PC-9 (cell line): ENCODE measurements around the gene BAHD1. TPM values are rescaled to one million over a fixed set of nuclear protein-coding genes. Genes with fewer than 3 reads are reported as not detected.

Experiments used
- BruUV-seq: library from RNA; stranded (reverse); fragments of 400-500 nt; replicated peaks from 2 replicates; lab custom pipeline; 2021; lab: Mats Ljungman, UMichigan
- CTCF ChIA-PET: fragments of 300-600 bp; sonication (Branson Sonifier 250); formaldehyde crosslinking; loops from one replicate; lab custom pipeline; 2022; ENCODE audit warnings: antibody characterized with exemption; lab: Charles Lee
- POLR2A ChIA-PET: fragments of 300-600 bp; sonication (Branson Sonifier 250); formaldehyde crosslinking; loops from one replicate; lab custom pipeline; 2022; ENCODE audit warnings: antibody characterized with exemption; ENCODE audit not compliant: unreplicated experiment; lab: Charles Lee
- DNase-seq, 2 experiments: peaks; one replicate each; pipeline versions ENCODE4 v3.0.0 to v3.0.0-alpha.2; 2015 to 2022; ENCODE audit warnings: mixed read lengths in 1 of 2
- H2AFZ ChIP-seq: fragments of 200-600 bp; sonication (generic); 2 replicates; pipeline ENCODE4 v1.8.1; 2017; ENCODE audit warnings: antibody characterized with exemption
- H3F3A ChIP-seq: fragments of 200-600 bp; sonication (generic); 2 replicates; pipeline ENCODE4 v1.8.1; 2017; ENCODE audit warnings: antibody characterized with exemption, mild to moderate bottlenecking, low read depth; ENCODE audit not compliant: insufficient read depth
- H3K27ac ChIP-seq: fragments of 200-600 bp; sonication (generic); 2 replicates; pipeline ENCODE4 v1.6.1; 2016; ENCODE audit warnings: mixed run types
- H3K27me3 ChIP-seq: fragments of 200-600 bp; sonication (generic); 2 replicates; pipeline ENCODE4 v1.6.1; 2016; ENCODE audit warnings: low read depth, mixed run types; ENCODE audit not compliant: insufficient read depth
- H3K36me3 ChIP-seq: fragments of 200-600 bp; sonication (generic); 2 replicates; pipeline ENCODE4 v1.6.1; 2016; ENCODE audit warnings: low read depth, mixed run types
- H3K4me1 ChIP-seq: fragments of 200-600 bp; sonication (generic); replicated peaks from 2 replicates; pipeline ENCODE4 v1.6.1; 2016; ENCODE audit warnings: mixed run types; ENCODE audit not compliant: insufficient read depth
- H3K4me2 ChIP-seq: fragments of 200-600 bp; sonication (generic); 2 replicates; pipeline ENCODE4 v1.6.1; 2017; ENCODE audit warnings: mixed run types
- H3K4me3 ChIP-seq: fragments of 200-600 bp; sonication (generic); 2 replicates; pipeline ENCODE4 v1.6.1; 2016; ENCODE audit warnings: mixed run types
- H3K79me2 ChIP-seq: fragments of 200-600 bp; sonication (generic); 2 replicates; pipeline ENCODE4 v1.6.1; 2017; ENCODE audit warnings: low read depth, mixed run types
- H3K9me2 ChIP-seq: fragments of 200-600 bp; sonication (generic); 2 replicates; pipeline ENCODE4 v1.8.1; 2017; ENCODE audit warnings: mild to moderate bottlenecking; ENCODE audit not compliant: insufficient read depth
- H3K9me3 ChIP-seq: fragments of 200-600 bp; sonication (generic); 2 replicates; pipeline ENCODE4 v1.8.1; 2016; ENCODE audit warnings: low read depth; ENCODE audit not compliant: insufficient read depth
- H4K20me1 ChIP-seq: fragments of 200-600 bp; sonication (generic); 2 replicates; pipeline ENCODE4 v1.8.1; 2017; ENCODE audit not compliant: insufficient read depth
- CTCF ChIP-seq: fragments of 200-600 bp; sonication (generic); conservative IDR thresholded peaks from 2 replicates; pipeline ENCODE4 v1.6.1; 2017; ENCODE audit warnings: mixed run types, antibody characterized with exemption, mild to moderate bottlenecking, moderate library complexity
- EZH2 ChIP-seq: fragments of 200-600 bp; sonication (generic); IDR thresholded peaks from 2 replicates; pipeline ENCODE4 v1.8.0; 2017; ENCODE audit warnings: antibody characterized with exemption, low read depth
- intact Hi-C: fragments of 100-400 bp; cut with micrococcal nuclease; formaldehyde crosslinking; loops from one replicate; pipeline ENCODE4 v1.10.0; 2022; ENCODE audit not compliant: unreplicated experiment
- total RNA-seq: library from RNA; stranded (reverse); gene quantifications from 2 replicates; pipeline ENCODE4 v1.2.3, GENCODE V29; 2021

BAHD1 gene
- total RNA-seq, 1 experiment from 2014 or later = 19.1 TPM

- Histone ChIP-seq H3K9me3 (no peaks in the 10 kb centered on the region), H3K79me2 (no peaks in the 10 kb centered on the region), H3K4me2 (no peak overlapping the region), H3K27ac (no peak overlapping the region), H3K36me3 (no peaks in the 10 kb centered on the region), H4K20me1 (no peaks in the 10 kb centered on the region), H3K4me3 (no peak overlapping the region), H3K9me2 (no peaks in the 10 kb centered on the region), H2AFZ (no peak overlapping the region), H3F3A (peaks cover 21% of the 10 kb centered on the region), H3K4me1 (peaks cover 20% of the 10 kb centered on the region), H3K27me3 (no peaks in the 10 kb centered on the region)
- no TSS peak for BruUV-seq
- intact Hi-C loops = no loop called here
- DNase-seq = no peak
- TF ChIP-seq CTCF (no peak), EZH2 (no peak)
- CTCF ChIA-PET = no interaction called here
- POLR2A ChIA-PET = interaction anchor here (0.9 kb wide), 1 partner anchor 22 kb away, joined by 3 read pairs; the partner anchor contains the start of gene BAHD1
These were observed 22.6 kb upstream of the BAHD1 start for GRCh38 chr15:40418126-40418525.

- Histone ChIP-seq H3K4me3 (no peak overlapping the region), H3K9me2 (no peaks in the 10 kb centered on the region), H3K9me3 (no peaks in the 10 kb centered on the region), H3K36me3 (no peaks in the 10 kb centered on the region), H3K4me1 (peaks cover 20% of the 10 kb centered on the region), H2AFZ (no peak overlapping the region), H3K79me2 (no peaks in the 10 kb centered on the region), H4K20me1 (no peaks in the 10 kb centered on the region), H3F3A (peaks cover 21% of the 10 kb centered on the region), H3K27me3 (no peaks in the 10 kb centered on the region), H3K27ac (peak overlapping the region; percentile 40), H3K4me2 (peak overlapping the region; percentile 42)
- ChIA-PET POLR2A (interaction anchor here (0.6 kb wide), 1 partner anchor 77 kb away, joined by 3 read pairs; no protein-coding TSS in a partner anchor), CTCF (interaction anchor here (0.8 kb wide), 1 partner anchor 10 kb away, joined by 5 read pairs; no protein-coding TSS in a partner anchor)
- intact Hi-C loops = loop anchor here (1.0 to 10.0 kb wide), 4 partner anchors 38 to 205 kb away; partner anchors contain the start of genes INAFM2 and KNSTRN
- DNase-seq = no peak
- BruUV-seq = no TSS peak
- TF ChIP-seq CTCF (no peak), EZH2 (no peak)
These were observed 20.6 kb upstream of the BAHD1 start for GRCh38 chr15:40420071-40420713.

GRCh38 chr15:40420793-40421192 is 20.0 kb upstream of the BAHD1 start:
- ChIA-PET POLR2A (interaction anchor here (0.6 kb wide), 1 partner anchor 77 kb away, joined by 3 read pairs; no protein-coding TSS in a partner anchor), CTCF (interaction anchor here (0.8 kb wide), 1 partner anchor 10 kb away, joined by 5 read pairs; no protein-coding TSS in a partner anchor)
- Histone ChIP-seq H3K27me3 (no peaks in the 10 kb centered on the region), H3K36me3 (no peaks in the 10 kb centered on the region), H3K4me1 (peaks cover 20% of the 10 kb centered on the region), H4K20me1 (no peaks in the 10 kb centered on the region), H3K79me2 (no peaks in the 10 kb centered on the region), H3K4me2 (peak overlapping the region; percentile 42), H3F3A (peaks cover 21% of the 10 kb centered on the region), H3K9me2 (no peaks in the 10 kb centered on the region), H3K4me3 (no peak overlapping the region), H2AFZ (no peak overlapping the region), H3K9me3 (no peaks in the 10 kb centered on the region), H3K27ac (peak overlapping the region; percentile 40)
- no TSS peak for BruUV-seq
- intact Hi-C loops = loop anchor here (1.0 to 10.0 kb wide), 6 partner anchors 38 to 206 kb away; partner anchors contain the start of genes INAFM2 and KNSTRN
- peak; percentile 76 to 95 for DNase-seq
- TF ChIP-seq EZH2 = no peak
- TF ChIP-seq CTCF = no peak
